Neuronal stem cell (in vitro differentiated cells): ENCODE measurements around the gene FARS2.

Source experiments
- DNase-seq: peaks from one replicate; pipeline ENCODE4 v3.0.0-alpha.2; 2013; ENCODE audit warnings: low spot score
- H2AFZ ChIP-seq: one replicate; pipeline ENCODE4 v1.6.1; 2013; ENCODE audit warnings: mild to moderate bottlenecking, low read length, inconsistent platforms
- H2AK5ac ChIP-seq: 2 replicates; pipeline ENCODE4 v1.6.1; 2013; ENCODE audit warnings: low read depth, mild to moderate bottlenecking, inconsistent platforms, low read length, moderate library complexity, mixed read lengths
- H2BK120ac ChIP-seq: 2 replicates; pipeline ENCODE4 v1.6.1; 2013; ENCODE audit warnings: low read depth, mild to moderate bottlenecking, inconsistent platforms, low read length, moderate library complexity, mixed read lengths
- H2BK12ac ChIP-seq: one replicate; pipeline ENCODE4 v1.6.1; 2013; ENCODE audit warnings: low read length, inconsistent platforms
- H2BK15ac ChIP-seq: 2 replicates; pipeline ENCODE4 v1.6.1; 2013; ENCODE audit warnings: mild to moderate bottlenecking, low read length, inconsistent platforms, mixed read lengths
- H2BK5ac ChIP-seq: one replicate; pipeline ENCODE4 v1.6.1; 2013; ENCODE audit warnings: inconsistent platforms, mild to moderate bottlenecking, low read length, moderate library complexity
- H3K14ac ChIP-seq: one replicate; pipeline ENCODE4 v1.6.1; 2013; ENCODE audit warnings: low read length, inconsistent platforms
- H3K18ac ChIP-seq: 2 replicates; pipeline ENCODE4 v1.6.1; 2013; ENCODE audit warnings: low read length, inconsistent platforms
- H3K23ac ChIP-seq: 2 replicates; pipeline ENCODE4 v1.6.1; 2013; ENCODE audit warnings: low read depth, mild to moderate bottlenecking, mixed read lengths, low read length, inconsistent platforms; ENCODE audit not compliant: poor library complexity
- H3K27ac ChIP-seq: replicated peaks from 3 replicates; pipeline ENCODE4 v1.5.1; 2013; ENCODE audit warnings: low read length, inconsistent platforms
- H3K27me3 ChIP-seq, 3 experiments: 2 replicates each; pipeline ENCODE4 v1.6.1; 2013; ENCODE audit warnings: low read length in 3 of 3, mild to moderate bottlenecking in 2 of 3, inconsistent platforms in 1 of 3, low read depth in 1 of 3, mixed read lengths in 1 of 3, moderate library complexity in 1 of 3; ENCODE audit not compliant: control insufficient read depth in 3 of 3, insufficient read depth in 3 of 3
- H3K36me3 ChIP-seq, 2 donors: replicated peaks in 1 of 2; 2 replicates each; pipeline ENCODE4 v1.6.1; 2013; ENCODE audit warnings: low read length in 2 of 2; ENCODE audit not compliant: control insufficient read depth in 2 of 2, insufficient read depth in 2 of 2
- H3K4ac ChIP-seq: 2 replicates; pipeline ENCODE4 v1.6.1; 2013; ENCODE audit warnings: inconsistent platforms, mild to moderate bottlenecking, low read length, moderate library complexity
- H3K4me1 ChIP-seq, 2 donors: 1 replicate in 1 of 2; 2 replicates in 1 of 2; pipeline ENCODE4 v1.6.1; 2013; ENCODE audit warnings: low read length in 2 of 2, low read depth in 1 of 2; ENCODE audit not compliant: control insufficient read depth in 2 of 2, insufficient read depth in 1 of 2
- H3K4me2 ChIP-seq: one replicate; pipeline ENCODE4 v1.6.1; 2013; ENCODE audit warnings: mild to moderate bottlenecking, low read length, inconsistent platforms; ENCODE audit not compliant: insufficient read depth, poor library complexity, severe bottlenecking
- H3K4me3 ChIP-seq, 2 donors: 2 replicates each; pipeline ENCODE4 v1.5.1; 2013; ENCODE audit warnings: low read length in 2 of 2, mild to moderate bottlenecking in 2 of 2, inconsistent platforms in 1 of 2, moderate library complexity in 1 of 2
- H3K79me1 ChIP-seq: one replicate; pipeline ENCODE4 v1.6.1; 2013; ENCODE audit warnings: low read depth, mild to moderate bottlenecking, inconsistent platforms, low read length, moderate library complexity
- H3K9ac ChIP-seq: one replicate; pipeline ENCODE4 v1.6.1; 2013; ENCODE audit warnings: mild to moderate bottlenecking, low read depth, low read length, inconsistent platforms; ENCODE audit not compliant: poor library complexity
- H3K9me3 ChIP-seq, 2 donors: replicated peaks in 1 of 2; 2 replicates each; pipeline versions ENCODE3 to v1.6.1; 2013; ENCODE audit warnings: low read length in 2 of 2, mild to moderate bottlenecking in 2 of 2, inconsistent platforms in 1 of 2, low read depth in 1 of 2, mixed read lengths in 1 of 2, moderate library complexity in 1 of 2; ENCODE audit not compliant: control insufficient read depth in 2 of 2, insufficient read depth in 1 of 2
- H4K8ac ChIP-seq: one replicate; pipeline ENCODE4 v1.6.1; 2013; ENCODE audit warnings: low read depth, mild to moderate bottlenecking, inconsistent platforms, low read length, moderate library complexity
- H4K91ac ChIP-seq: one replicate; pipeline ENCODE4 v1.6.1; 2013; ENCODE audit warnings: low read length, low read depth, mild to moderate bottlenecking, inconsistent platforms; ENCODE audit not compliant: poor library complexity
- WGBS, 2 donors: extraction: QIAGEN DNeasy Blood & Tissue Kit; methylation state at CpG; one replicate each; pipeline ENCODE4 v1.1.7; 2013; ENCODE audit warnings: missing lambda C conversion rate in 2 of 2, mixed read lengths in 1 of 2; ENCODE audit not compliant: insufficient read length in 2 of 2, insufficient replicate concordance in 1 of 2; ENCODE audit errors: extremely low coverage in 2 of 2; 5-methylcytosine and 5-hydroxymethylcytosine counted together

FARS2 gene

GRCh38 chr6:5274231-5274630, 12.9 kb downstream of the FARS2 start:
- H2AFZ ChIP-seq: no peak overlapping the region
- no peak overlapping the region for H3K18ac ChIP-seq
- no CpG with 5 or more reads among the region's 3 CpGs for WGBS, 2 donors

GRCh38 chr6:5275497-5275896, 14.2 kb downstream of the FARS2 start:
- H3K4me1 ChIP-seq: peaks cover 2 to 11% of the 10 kb centered on the region in 2 donors
- no peak overlapping the region for H3K14ac ChIP-seq
- no peak overlapping the region for H2BK120ac ChIP-seq
- WGBS, 2 donors: no CpG with 5 or more reads among the region's 2 CpGs
- no peak overlapping the region for H2AFZ ChIP-seq
- H2BK15ac ChIP-seq: no peak overlapping the region
- H3K18ac ChIP-seq: no peak overlapping the region
- no peaks in the 10 kb centered on the region for H3K9me3 ChIP-seq
- DNase-seq: no peak
- H3K23ac ChIP-seq: no peak overlapping the region
- no peaks in the 10 kb centered on the region for H3K27me3 ChIP-seq
- H3K27ac ChIP-seq: no peak overlapping the region
- no peak overlapping the region for H3K4me3 ChIP-seq
- no peak overlapping the region for H2BK12ac ChIP-seq
- H3K36me3 ChIP-seq: peaks cover 0 to 3% of the 10 kb centered on the region in 2 donors
- no peak overlapping the region for H3K9ac ChIP-seq
- no peaks in the 10 kb centered on the region for H3K79me1 ChIP-seq
- H3K4ac ChIP-seq: no peak overlapping the region
- no peak overlapping the region for H4K8ac ChIP-seq
- no peak overlapping the region for H2AK5ac ChIP-seq
- H2BK5ac ChIP-seq: no peak overlapping the region
- no peak overlapping the region for H3K4me2 ChIP-seq
- no peak overlapping the region for H4K91ac ChIP-seq

More at GRCh38 chr6:5274231-5274630, 12.9 kb downstream of the FARS2 start:
- Histone ChIP-seq H3K4me2 (no peak overlapping the region), H3K36me3 (peaks cover 0 to 3% of the 10 kb centered on the region in 2 donors), H3K23ac (no peak overlapping the region), H2BK120ac (no peak overlapping the region), H2AK5ac (no peak overlapping the region), H3K4me1 (peaks cover 2 to 11% of the 10 kb centered on the region in 2 donors), H2BK12ac (no peak overlapping the region), H3K4ac (no peak overlapping the region), H3K9me3 (no peaks in the 10 kb centered on the region), H3K27me3 (no peaks in the 10 kb centered on the region), H4K8ac (no peak overlapping the region), H3K4me3 (no peak overlapping the region), H2BK15ac (no peak overlapping the region), H2BK5ac (no peak overlapping the region), H3K14ac (no peak overlapping the region), H4K91ac (no peak overlapping the region), H3K27ac (no peak overlapping the region), H3K79me1 (no peaks in the 10 kb centered on the region), H3K9ac (no peak overlapping the region)
- no peak for DNase-seq

DNA sequence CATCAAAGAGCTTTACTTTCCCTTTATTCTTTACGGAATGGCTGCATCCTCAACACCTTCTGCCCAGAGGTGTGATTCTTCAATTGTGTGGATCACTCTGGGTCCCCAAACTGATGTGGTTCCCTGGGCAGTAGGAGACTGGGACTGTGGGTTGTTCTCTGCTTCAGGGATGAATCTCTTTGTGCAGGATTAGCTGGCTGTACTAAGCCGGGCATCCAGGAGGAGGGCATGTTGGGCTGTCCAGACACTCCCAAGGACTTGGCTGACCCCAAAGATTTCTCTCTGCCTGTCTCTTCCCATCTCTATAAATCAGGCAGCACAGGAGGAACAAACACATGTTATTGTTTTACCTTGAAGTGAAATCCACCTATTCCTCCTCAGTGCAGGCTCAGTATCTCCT, 15.3 kb downstream of the FARS2 start:
- Histone ChIP-seq H3K4me3 (no peak overlapping the region), H2AK5ac (no peak overlapping the region), H3K36me3 (peaks cover 0 to 3% of the 10 kb centered on the region in 2 donors), H4K91ac (no peak overlapping the region), H3K4ac (no peak overlapping the region), H4K8ac (no peak overlapping the region), H2AFZ (no peak overlapping the region), H3K4me1 (peaks cover 2 to 11% of the 10 kb centered on the region in 2 donors), H3K27ac (no peak overlapping the region), H2BK5ac (no peak overlapping the region), H3K9ac (no peak overlapping the region), H3K4me2 (no peak overlapping the region), H2BK15ac (no peak overlapping the region), H3K23ac (no peak overlapping the region), H3K18ac (no peak overlapping the region), H3K14ac (no peak overlapping the region), H3K9me3 (no peaks in the 10 kb centered on the region), H3K79me1 (no peaks in the 10 kb centered on the region), H3K27me3 (no peaks in the 10 kb centered on the region), H2BK120ac (no peak overlapping the region), H2BK12ac (no peak overlapping the region)
- DNase-seq: no peak
- no CpG with 5 or more reads among the region's 2 CpGs for WGBS, 2 donors

GRCh38 chr6:5277589-5277988, 16.3 kb downstream of the FARS2 start:
- no peak overlapping the region for H2BK12ac ChIP-seq
- no peak overlapping the region for H3K14ac ChIP-seq
- H3K4me3 ChIP-seq: no peak overlapping the region
- H3K4ac ChIP-seq: no peak overlapping the region
- H3K27ac ChIP-seq: no peak overlapping the region
- H4K91ac ChIP-seq: no peak overlapping the region
- no peak overlapping the region for H2BK120ac ChIP-seq
- no CpG with 5 or more reads among the region's 3 CpGs for WGBS, 2 donors
- no peak for DNase-seq
- no peak overlapping the region for H4K8ac ChIP-seq
- H3K27me3 ChIP-seq: no peaks in the 10 kb centered on the region
- H3K9ac ChIP-seq: no peak overlapping the region
- H2AK5ac ChIP-seq: no peak overlapping the region
- H2AFZ ChIP-seq: no peak overlapping the region
- H3K23ac ChIP-seq: no peak overlapping the region
- H2BK5ac ChIP-seq: no peak overlapping the region
- peaks cover 2 to 11% of the 10 kb centered on the region in 2 donors for H3K4me1 ChIP-seq
- no peak overlapping the region for H3K18ac ChIP-seq
- H3K79me1 ChIP-seq: no peaks in the 10 kb centered on the region
- H3K4me2 ChIP-seq: no peak overlapping the region
- H3K36me3 ChIP-seq: peaks cover 0 to 2% of the 10 kb centered on the region in 2 donors
- no peak overlapping the region for H2BK15ac ChIP-seq
- H3K9me3 ChIP-seq: no peaks in the 10 kb centered on the region
